Gastrocnemius medialis (tissue), 4 donors: Measurements from ENCODE around the gene PCYOX1L.

Experiments
- POLR2A ChIP-seq, 2 donors: fragments of 450-650 bp; IDR thresholded peaks; one replicate each; pipeline ENCODE4 v1.6.1; 2017; ENCODE audit warnings: antibody characterized with exemption in 2 of 2, mild to moderate bottlenecking in 2 of 2, moderate library complexity in 2 of 2
- TF ChIP-seq, protein P1 (sequence below), 5 experiments: fragments of 450-650 bp in 3 of 5; fragments of 200-600 bp in 2 of 5; sonication (generic) in 2 of 5; IDR thresholded peaks in 4 of 5; conservative IDR thresholded peaks in 1 of 5; 1 replicate in 4 of 5; 2 replicates in 1 of 5; pipeline ENCODE4 v1.5.1; 2016 to 2019; ENCODE audit warnings: antibody characterized with exemption in 5 of 5, mild to moderate bottlenecking in 3 of 5, moderate library complexity in 3 of 5

DNA sequence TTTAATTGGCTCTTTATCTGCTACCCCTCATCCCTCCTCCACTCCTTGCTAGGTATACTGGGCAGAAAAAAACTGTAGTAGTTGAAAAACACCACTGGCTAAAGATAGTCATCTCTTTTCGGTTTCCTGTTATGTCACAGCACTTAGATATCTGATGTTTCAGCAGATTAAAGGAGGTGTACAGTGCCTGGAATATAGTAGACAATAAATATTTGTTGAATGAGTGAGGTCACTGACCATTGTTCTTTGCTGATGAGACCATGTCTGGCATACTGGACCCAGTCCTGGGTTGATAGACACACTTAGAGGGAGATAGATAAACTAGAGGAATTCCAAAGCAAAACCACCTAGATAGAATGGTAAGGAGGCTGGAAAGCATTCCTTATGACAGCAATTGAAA lies 9.3 kb upstream of the PCYOX1L start:
- TF ChIP-seq, protein P1, sequence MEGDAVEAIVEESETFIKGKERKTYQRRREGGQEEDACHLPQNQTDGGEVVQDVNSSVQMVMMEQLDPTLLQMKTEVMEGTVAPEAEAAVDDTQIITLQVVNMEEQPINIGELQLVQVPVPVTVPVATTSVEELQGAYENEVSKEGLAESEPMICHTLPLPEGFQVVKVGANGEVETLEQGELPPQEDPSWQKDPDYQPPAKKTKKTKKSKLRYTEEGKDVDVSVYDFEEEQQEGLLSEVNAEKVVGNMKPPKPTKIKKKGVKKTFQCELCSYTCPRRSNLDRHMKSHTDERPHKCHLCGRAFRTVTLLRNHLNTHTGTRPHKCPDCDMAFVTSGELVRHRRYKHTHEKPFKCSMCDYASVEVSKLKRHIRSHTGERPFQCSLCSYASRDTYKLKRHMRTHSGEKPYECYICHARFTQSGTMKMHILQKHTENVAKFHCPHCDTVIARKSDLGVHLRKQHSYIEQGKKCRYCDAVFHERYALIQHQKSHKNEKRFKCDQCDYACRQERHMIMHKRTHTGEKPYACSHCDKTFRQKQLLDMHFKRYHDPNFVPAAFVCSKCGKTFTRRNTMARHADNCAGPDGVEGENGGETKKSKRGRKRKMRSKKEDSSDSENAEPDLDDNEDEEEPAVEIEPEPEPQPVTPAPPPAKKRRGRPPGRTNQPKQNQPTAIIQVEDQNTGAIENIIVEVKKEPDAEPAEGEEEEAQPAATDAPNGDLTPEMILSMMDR (IDR thresholded peaks at IDR 0.05 in 4 of 5, conservative IDR thresholded peaks at IDR 0.05 in 1 of 5) = no peak
- no peak for TF ChIP-seq POLR2A (IDR thresholded peaks at IDR 0.05)
